ENCODE data around the gene CCR2.

Gene CCR2

DNA sequence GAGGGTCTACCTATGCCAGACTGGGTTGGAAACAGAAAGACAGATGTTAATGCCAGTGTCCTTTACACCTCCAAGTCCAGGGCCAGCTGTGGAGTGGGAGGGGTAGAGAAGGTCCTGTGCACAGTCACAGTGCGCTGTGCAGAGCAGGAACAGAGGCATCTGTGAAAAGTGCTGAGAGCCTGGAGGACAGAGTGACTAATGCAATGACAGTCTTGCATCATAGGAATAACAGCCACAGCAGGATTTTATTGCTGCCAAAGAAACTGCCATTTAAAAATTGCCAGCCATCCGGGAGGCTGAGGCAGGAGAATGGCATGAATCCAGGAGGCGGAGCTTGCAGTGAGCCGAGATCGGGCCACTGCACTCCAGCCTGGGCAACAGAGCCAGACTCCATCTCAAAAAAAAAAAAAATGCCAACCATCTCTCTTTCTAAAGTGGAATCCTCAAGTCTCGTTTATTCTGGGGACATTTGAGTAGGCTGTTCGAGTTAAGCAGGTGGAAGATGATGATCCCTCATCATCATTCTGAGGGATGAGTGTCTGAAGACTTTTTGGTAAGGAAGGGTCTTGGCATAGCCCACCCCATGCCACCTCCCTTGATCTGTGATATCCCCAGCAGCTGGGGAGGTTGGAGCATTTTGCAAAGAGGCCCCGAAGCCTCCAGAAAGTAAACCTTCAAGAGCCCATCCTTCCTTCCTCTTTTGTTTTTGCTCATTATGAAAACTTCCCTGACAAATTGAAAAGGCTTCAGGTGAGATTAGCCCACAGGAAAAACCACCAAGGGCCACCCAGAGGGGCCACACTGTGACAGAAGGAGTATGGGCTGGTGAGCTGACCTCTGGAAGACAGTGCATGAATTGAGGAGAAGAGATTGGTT is 7.7 kb downstream of the CCR2 start:
- H3K4me1 Mint-ChIP-seq, result no peaks in the 10 kb centered on the region
- TF ChIP-seq, protein P1, sequence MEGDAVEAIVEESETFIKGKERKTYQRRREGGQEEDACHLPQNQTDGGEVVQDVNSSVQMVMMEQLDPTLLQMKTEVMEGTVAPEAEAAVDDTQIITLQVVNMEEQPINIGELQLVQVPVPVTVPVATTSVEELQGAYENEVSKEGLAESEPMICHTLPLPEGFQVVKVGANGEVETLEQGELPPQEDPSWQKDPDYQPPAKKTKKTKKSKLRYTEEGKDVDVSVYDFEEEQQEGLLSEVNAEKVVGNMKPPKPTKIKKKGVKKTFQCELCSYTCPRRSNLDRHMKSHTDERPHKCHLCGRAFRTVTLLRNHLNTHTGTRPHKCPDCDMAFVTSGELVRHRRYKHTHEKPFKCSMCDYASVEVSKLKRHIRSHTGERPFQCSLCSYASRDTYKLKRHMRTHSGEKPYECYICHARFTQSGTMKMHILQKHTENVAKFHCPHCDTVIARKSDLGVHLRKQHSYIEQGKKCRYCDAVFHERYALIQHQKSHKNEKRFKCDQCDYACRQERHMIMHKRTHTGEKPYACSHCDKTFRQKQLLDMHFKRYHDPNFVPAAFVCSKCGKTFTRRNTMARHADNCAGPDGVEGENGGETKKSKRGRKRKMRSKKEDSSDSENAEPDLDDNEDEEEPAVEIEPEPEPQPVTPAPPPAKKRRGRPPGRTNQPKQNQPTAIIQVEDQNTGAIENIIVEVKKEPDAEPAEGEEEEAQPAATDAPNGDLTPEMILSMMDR (IDR thresholded peaks at IDR 0.05; ENCODE audit: unreplicated experiment in 3 of 3), result no peak
- H3K27ac Mint-ChIP-seq, result no peak overlapping the region
- no peaks in the 10 kb centered on the region for H3K36me3 Mint-ChIP-seq (ENCODE audit: low read depth)
- H3K27me3 Mint-ChIP-seq (ENCODE audit: low read depth), result peaks cover 41% of the 10 kb centered on the region
- no peak overlapping the region for H3K4me3 Mint-ChIP-seq
- H3K9me3 Mint-ChIP-seq, result no peaks in the 10 kb centered on the region

- TF ChIP-seq, protein P1 (IDR thresholded peaks at IDR 0.05; ENCODE audit: unreplicated experiment in 3 of 3), result no peak
- Mint-ChIP-seq H3K27ac (no peak overlapping the region), H3K9me3 (no peaks in the 10 kb centered on the region), H3K27me3 (ENCODE audit: low read depth) (peaks cover 29% of the 10 kb centered on the region), H3K4me3 (no peak overlapping the region), H3K36me3 (ENCODE audit: low read depth) (no peaks in the 10 kb centered on the region), H3K4me1 (no peaks in the 10 kb centered on the region)
Observed at GRCh38 chr3:46365041-46365440, 11.1 kb downstream of the CCR2 start.

DNA sequence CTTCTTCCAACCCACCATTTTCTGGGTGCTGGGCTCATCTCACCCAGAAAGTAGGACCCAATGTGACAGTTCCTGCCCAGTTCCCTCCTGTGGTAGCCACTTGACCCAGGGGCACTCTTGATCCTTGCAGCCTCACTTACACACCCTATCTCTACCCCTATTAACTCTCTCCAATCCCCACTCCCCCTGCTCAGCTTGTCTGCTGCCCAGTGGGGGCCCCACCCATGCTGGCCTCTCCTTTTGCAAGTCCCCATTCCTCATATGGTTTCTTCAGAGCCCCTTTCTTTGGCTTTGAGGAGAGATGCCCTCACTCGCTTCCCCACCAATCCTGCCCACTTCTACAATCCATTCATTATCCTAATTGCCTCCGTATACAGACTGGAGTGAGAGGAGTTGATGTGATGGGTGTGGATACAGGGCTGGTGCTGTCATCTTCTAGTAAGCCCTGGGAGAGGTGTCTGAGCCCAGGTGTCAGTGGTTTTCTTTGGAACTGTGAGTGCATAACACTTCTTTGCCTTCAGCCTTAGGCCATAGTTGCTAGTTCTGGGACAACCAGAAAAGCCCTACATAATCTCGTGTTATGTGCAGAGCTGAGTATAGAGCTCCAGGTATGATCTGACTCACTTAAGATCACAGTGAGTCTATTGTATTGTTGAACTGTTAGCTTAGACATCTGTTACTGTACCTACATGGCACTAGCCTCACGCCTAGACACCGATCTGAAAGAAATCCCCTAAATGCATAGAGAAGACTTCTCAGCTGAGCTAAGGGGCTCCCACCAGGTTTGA is 12.0 kb downstream of the CCR2 start:
- H3K4me1 Mint-ChIP-seq, result peaks cover 5% of the 10 kb centered on the region
- TF ChIP-seq, protein P1 (IDR thresholded peaks at IDR 0.05; ENCODE audit: unreplicated experiment in 3 of 3), result no peak
- H3K9me3 Mint-ChIP-seq, result no peaks in the 10 kb centered on the region
- no peak overlapping the region for H3K27ac Mint-ChIP-seq
- H3K4me3 Mint-ChIP-seq, result no peak overlapping the region
- no peaks in the 10 kb centered on the region for H3K36me3 Mint-ChIP-seq (ENCODE audit: low read depth)
- peaks cover 30% of the 10 kb centered on the region for H3K27me3 Mint-ChIP-seq (ENCODE audit: low read depth)

DNA sequence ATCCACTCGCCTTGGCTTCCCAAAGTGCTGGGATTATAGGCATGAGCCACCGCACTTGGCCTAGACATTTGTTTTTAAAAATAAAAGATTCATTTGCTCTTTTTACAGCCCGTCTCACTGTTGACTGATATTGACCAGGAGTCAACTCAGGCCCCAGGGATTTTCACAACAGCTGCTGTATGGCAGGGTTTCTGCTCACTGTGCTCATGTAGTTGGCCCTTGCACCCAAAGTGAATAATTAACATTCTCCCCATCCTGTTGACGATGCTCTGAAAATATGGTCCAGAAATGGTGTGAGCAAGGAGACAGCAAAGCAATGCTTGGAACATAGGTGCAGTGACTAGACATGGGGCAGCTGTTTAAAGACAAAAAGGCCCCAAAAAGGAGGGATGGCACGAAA is 13.9 kb downstream of the CCR2 start:
- Mint-ChIP-seq H3K9me3 (no peaks in the 10 kb centered on the region), H3K4me3 (no peak overlapping the region)
- TF ChIP-seq, protein P1 (IDR thresholded peaks at IDR 0.05; ENCODE audit: unreplicated experiment in 3 of 3), result no peak

DNA sequence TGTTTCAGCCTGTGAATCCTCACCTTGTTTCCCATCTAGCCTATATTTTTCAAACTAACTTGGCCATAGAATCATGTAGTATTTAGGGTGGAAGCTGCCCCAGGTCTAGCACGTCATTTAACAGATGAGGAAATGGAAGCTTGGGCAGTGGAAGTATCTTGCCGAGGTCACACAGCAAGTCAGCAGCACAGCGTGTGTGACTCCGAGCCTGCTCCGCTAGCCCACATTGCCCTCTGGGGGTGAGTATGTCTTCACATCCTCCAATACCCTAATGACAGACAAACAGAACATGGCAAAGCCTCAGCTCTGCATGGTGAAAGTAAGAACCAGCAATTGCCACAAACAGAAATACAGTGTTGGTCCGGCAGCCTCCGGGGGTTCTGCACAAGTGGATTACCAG is 14.7 kb downstream of the CCR2 start:
- peaks cover 5% of the 10 kb centered on the region for H3K4me1 Mint-ChIP-seq
- no peaks in the 10 kb centered on the region for H3K9me3 Mint-ChIP-seq
- TF ChIP-seq, protein P1 (IDR thresholded peaks at IDR 0.05; ENCODE audit: unreplicated experiment in 3 of 3), result no peak
- H3K4me3 Mint-ChIP-seq, result no peak overlapping the region
- H3K36me3 Mint-ChIP-seq (ENCODE audit: low read depth), result no peaks in the 10 kb centered on the region
- peaks cover 29% of the 10 kb centered on the region for H3K27me3 Mint-ChIP-seq (ENCODE audit: low read depth)
- no peak overlapping the region for H3K27ac Mint-ChIP-seq

More for the DNA sequence above, 13.9 kb downstream of the CCR2 start:
- Mint-ChIP-seq H3K27me3 (ENCODE audit: low read depth) (peaks cover 22% of the 10 kb centered on the region), H3K27ac (no peak overlapping the region), H3K36me3 (ENCODE audit: low read depth) (no peaks in the 10 kb centered on the region), H3K4me1 (peaks cover 5% of the 10 kb centered on the region)
